ENCODE data around the gene PRKAR1A. TPM values are rescaled to one million over a fixed set of nuclear protein-coding genes. Genes with fewer than 3 reads are reported as not detected.

Gene PRKAR1A
- total RNA-seq, 1 experiment from 2014 or later, result 158 TPM

GRCh38 chr17:68569346-68569745 is 57.1 kb downstream of the PRKAR1A start (continued):
- no peak for TF ChIP-seq MLX (CRISPR knock-in tag; IDR thresholded peaks at IDR 0.05)

- ATAC-seq (no peak), DNase-seq (ENCODE audit: low spot score) (no peak)
- no peaks in the 10 kb centered on the region for H3K9me3 Mint-ChIP-seq
- H3K36me3 Mint-ChIP-seq, result no peaks in the 10 kb centered on the region
- H3K27me3 Mint-ChIP-seq (ENCODE audit: low read depth), result no peaks in the 10 kb centered on the region
- no peak overlapping the region for H3K4me3 Mint-ChIP-seq
- no peaks in the 10 kb centered on the region for H3K4me1 Mint-ChIP-seq
- ChIA-PET POLR2A (no interaction called here), CTCF (interaction anchor here (0.9 kb wide), 1 partner anchor 44 kb away, joined by 4 read pairs; no protein-coding TSS in a partner anchor)
- TF ChIP-seq KAT7 (CRISPR knock-in tag; IDR thresholded peaks at IDR 0.05; ENCODE audit: borderline replicate concordance) (no peak), ZNF671 (CRISPR knock-in tag; IDR thresholded peaks at IDR 0.05) (no peak), E2F1 (CRISPR knock-in tag; IDR thresholded peaks at IDR 0.05) (no peak), PRDM15 (CRISPR knock-in tag; IDR thresholded peaks at IDR 0.05) (no peak), ELF4 (CRISPR knock-in tag; IDR thresholded peaks at IDR 0.05; ENCODE audit: low read depth) (no peak), MYBL2 (CRISPR knock-in tag; IDR thresholded peaks at IDR 0.05) (no peak), MAX (CRISPR knock-in tag; IDR thresholded peaks at IDR 0.05) (no peak)
- H3K27ac Mint-ChIP-seq, result no peak overlapping the region
Measured at GRCh38 chr17:68570526-68570925, 58.3 kb downstream of the PRKAR1A start.

GRCh38 chr17:68572138-68572842 is 60.1 kb downstream of the PRKAR1A start:
- H3K36me3 Mint-ChIP-seq, result no peaks in the 10 kb centered on the region
- DNase-seq (ENCODE audit: low spot score) (no peak), ATAC-seq (no peak)
- H3K4me1 Mint-ChIP-seq, result no peaks in the 10 kb centered on the region
- CTCF ChIA-PET, result interaction anchor here (0.7 to 1.3 kb wide), 4 partner anchors 28 to 42 kb away, joined by 3 read pairs; no protein-coding TSS in a partner anchor
- no peaks in the 10 kb centered on the region for H3K9me3 Mint-ChIP-seq
- POLR2A ChIA-PET, result interaction anchor here (0.7 kb wide), 1 partner anchor 36 kb away, joined by 3 read pairs; no protein-coding TSS in a partner anchor
- no peak overlapping the region for H3K27ac Mint-ChIP-seq
- H3K4me3 Mint-ChIP-seq, result no peak overlapping the region
- no peaks in the 10 kb centered on the region for H3K27me3 Mint-ChIP-seq (ENCODE audit: low read depth)
- TF ChIP-seq SMAD3 (CRISPR knock-in tag; IDR thresholded peaks at IDR 0.05; ENCODE audit: borderline replicate concordance) (no peak), PREB (CRISPR knock-in tag; IDR thresholded peaks at IDR 0.05; ENCODE audit: borderline replicate concordance) (no peak), CDX4 (CRISPR knock-in tag; IDR thresholded peaks at IDR 0.05; ENCODE audit: borderline replicate concordance) (no peak), ERG (CRISPR knock-in tag; IDR thresholded peaks at IDR 0.05) (no peak), FOXP4 (CRISPR knock-in tag; IDR thresholded peaks at IDR 0.05) (no peak), KAT7 (CRISPR knock-in tag; IDR thresholded peaks at IDR 0.05; ENCODE audit: borderline replicate concordance) (no peak), ELF4 (CRISPR knock-in tag; IDR thresholded peaks at IDR 0.05; ENCODE audit: low read depth) (no peak), ATF1 (CRISPR knock-in tag; IDR thresholded peaks at IDR 0.05) (no peak), JAZF1 (CRISPR knock-in tag; IDR thresholded peaks at IDR 0.05) (no peak), ZNF425 (CRISPR knock-in tag; conservative IDR thresholded peaks at IDR 0.05) (no peak), ZBTB21 (CRISPR knock-in tag; IDR thresholded peaks at IDR 0.05; ENCODE audit: borderline replicate concordance) (no peak)

Data from WTC11 (cell line).